HG03521 (cell line): ENCODE data around the gene RNF130.

Source experiments
- ATAC-seq: cut with Tn5 transposase; IDR thresholded peaks from one replicate; pipeline ENCODE4 v1.9.1; 2021; ENCODE audit warnings: mild to moderate bottlenecking, moderate library complexity; ENCODE audit not compliant: unreplicated experiment

RNF130 gene

GRCh38 chr5:180060192-180060591, 11.4 kb downstream of the RNF130 start:
- ATAC-seq = no peak

GRCh38 chr5:180059326-180059725, 12.2 kb downstream of the RNF130 start:
- no peak for ATAC-seq

- ATAC-seq = no peak
Observed at GRCh38 chr5:180056153-180056552, 15.4 kb downstream of the RNF130 start.

DNA sequence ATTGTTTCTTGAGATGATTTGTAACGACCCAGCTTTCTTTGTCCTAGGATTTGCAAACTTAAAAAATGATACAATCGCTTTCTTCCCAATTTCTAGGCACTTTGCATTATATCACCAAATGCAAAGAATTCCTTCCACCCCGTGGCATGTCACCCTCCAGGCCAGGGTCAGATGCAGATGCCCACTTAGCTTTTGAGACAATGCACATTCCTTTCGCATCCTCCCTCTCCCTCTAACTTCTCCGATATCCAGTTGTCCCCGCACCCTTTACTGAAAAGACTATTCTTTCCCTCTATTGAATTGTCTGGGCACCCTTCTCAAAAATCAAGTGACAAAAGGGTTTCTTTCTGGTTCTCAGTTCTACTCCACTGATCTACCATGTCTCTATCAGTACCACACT, 17.3 kb downstream of the RNF130 start:
- no peak for ATAC-seq

- ATAC-seq = no peak
Observed at GRCh38 chr5:180053061-180053602, 18.4 kb downstream of the RNF130 start.

GRCh38 chr5:180052211-180052818, 19.2 kb downstream of the RNF130 start:
- no peak for ATAC-seq

DNA sequence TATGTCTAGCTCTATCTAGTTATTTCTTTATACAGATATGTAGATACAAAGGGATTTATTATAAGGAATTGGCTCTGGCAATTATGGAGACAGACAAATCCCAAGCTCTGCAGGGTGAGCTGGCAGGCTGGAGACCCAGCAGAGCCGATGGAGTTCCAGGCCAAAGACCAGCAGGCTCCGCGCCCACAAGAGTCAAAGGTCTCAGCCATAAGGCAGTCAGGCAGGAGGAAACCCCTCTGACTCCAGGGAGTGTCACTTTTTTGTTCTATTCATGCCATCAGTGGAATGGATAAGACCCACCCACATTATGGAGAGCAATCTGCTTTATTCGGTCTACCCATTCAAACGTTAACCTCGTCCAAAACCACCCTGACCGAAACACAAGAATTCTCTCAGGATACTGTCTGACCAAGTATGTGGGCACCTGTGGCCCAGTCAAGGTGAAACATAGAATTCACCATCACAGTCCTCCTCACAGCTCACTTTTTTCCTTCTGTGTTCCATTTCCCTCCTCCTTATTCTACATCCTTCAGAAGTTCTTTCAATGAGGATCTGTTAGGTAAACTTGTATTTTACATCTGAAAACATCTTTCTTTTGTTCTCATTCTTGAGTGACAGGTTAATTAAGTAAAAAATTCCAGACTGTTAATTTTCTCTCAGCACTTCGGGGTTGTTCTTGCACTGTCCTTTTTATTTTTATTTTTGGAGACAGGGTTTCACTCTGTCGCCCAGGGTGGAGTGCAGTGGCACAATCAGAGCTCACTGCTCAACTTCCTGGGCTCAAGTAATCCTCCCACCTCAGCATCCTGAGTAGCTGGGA, 21.2 kb downstream of the RNF130 start:
- no peak for ATAC-seq

GRCh38 chr5:180049185-180049548, 22.4 kb downstream of the RNF130 start:
- no peak for ATAC-seq

- ATAC-seq = no peak
Observed at GRCh38 chr5:180047667-180048066, 23.9 kb downstream of the RNF130 start.

GRCh38 chr5:180046656-180047055, 24.9 kb downstream of the RNF130 start:
- ATAC-seq = no peak

GRCh38 chr5:180045889-180046499, 25.6 kb downstream of the RNF130 start:
- no peak for ATAC-seq

DNA sequence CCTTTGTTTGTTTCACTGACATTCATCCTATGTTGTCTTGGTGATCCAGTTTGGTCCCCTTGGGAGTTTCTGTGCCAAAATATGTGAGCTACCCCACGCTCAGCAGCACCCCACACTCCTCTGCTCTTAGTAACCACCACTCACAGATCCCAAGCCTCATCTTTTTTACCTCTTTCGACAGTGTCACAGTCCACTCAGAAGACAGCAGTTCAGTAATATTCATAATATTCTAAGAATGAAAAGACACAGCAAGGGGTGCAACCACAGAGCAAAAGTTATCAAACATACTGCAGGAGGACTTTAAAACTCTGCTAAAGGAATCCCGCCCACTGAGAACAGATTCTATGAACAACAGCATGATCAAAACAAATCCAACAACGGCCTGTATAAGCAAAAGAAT, 28.2 kb downstream of the RNF130 start:
- no peak for ATAC-seq

DNA sequence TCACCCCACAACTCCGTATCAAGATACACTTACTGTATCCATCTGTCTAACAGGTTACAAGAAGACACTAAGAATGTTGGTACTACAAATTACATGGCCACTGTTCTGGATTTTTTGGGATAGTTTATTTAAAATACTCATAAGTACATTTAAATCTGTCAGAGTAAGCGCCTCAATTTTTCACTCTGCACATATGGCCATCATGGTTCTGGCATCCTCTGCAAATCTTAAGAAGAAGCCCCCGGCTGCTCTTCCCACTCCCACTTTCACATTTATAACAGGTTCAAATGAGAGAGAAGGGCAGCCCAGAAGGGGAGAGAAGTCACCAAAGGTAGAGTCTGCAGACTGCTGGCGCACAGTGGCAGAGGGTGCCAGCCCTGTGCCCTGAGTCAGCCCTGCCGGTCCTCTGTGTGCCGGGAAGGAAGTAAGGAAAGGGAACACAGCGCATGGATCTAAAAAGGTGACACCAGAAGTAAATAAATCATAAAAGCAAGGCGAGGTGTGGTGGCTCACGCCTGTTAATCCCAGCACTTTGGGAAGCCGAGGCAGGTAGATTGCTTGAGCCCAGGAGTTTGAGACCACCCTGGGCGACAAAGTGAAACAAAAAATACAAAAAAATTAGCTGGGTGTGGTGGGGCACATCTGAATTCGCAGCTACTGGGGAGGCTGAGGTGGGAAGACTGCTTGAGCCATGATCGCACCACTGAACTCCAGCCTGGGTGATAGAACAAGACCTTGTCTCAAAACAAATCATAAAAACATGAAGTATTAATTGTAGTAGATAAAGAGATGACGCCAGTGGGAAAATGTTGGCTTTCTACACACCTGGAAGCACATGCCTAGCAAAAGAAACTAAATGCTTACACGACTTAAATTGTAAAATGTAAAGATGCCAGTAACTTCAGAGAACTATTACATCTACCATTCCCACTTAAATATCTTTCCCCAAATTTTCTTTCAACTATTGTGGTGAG, 30.0 kb downstream of the RNF130 start:
- no peak for ATAC-seq

DNA sequence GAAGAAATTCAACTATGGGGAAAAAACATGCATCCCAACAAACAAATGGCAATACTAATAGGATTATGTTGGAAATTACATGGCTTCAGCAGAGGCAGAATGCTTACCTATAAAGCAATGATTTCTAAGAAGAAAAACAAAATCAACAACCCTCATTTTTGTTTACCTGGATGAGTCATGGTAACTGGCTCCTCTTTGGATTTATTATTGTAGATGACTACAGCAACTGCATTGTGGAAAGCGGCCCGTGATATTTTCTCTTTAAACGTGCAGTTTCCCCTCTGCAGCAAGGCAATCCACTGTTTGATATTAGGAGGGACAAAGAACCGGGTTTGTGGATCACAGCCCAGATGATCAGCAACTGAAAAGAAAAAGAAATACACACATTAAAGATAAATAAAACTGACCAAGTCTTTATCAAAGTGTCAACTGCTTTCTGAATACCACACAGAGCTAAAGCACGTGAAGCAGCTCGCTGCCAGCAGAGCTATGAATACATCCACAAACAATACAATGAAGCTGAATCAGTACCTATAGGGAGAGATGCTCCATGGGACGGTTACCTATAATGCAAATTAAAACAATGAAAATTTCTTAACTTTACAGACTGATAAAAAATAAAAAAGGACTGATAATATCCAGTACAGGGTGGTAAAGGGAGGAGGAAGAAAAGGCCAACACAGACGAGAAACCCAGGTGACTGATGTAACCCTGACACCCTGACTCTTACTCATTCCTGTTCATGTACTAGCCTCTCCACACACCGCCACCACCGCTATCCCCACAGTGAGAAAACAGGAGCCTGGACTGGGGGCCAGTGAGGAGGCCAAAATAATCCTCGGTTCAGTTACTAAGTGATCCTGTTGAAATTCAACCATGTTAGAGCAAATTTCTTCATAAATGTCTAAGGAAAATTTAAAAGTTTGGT, 31.0 kb downstream of the RNF130 start:
- no peak for ATAC-seq

DNA sequence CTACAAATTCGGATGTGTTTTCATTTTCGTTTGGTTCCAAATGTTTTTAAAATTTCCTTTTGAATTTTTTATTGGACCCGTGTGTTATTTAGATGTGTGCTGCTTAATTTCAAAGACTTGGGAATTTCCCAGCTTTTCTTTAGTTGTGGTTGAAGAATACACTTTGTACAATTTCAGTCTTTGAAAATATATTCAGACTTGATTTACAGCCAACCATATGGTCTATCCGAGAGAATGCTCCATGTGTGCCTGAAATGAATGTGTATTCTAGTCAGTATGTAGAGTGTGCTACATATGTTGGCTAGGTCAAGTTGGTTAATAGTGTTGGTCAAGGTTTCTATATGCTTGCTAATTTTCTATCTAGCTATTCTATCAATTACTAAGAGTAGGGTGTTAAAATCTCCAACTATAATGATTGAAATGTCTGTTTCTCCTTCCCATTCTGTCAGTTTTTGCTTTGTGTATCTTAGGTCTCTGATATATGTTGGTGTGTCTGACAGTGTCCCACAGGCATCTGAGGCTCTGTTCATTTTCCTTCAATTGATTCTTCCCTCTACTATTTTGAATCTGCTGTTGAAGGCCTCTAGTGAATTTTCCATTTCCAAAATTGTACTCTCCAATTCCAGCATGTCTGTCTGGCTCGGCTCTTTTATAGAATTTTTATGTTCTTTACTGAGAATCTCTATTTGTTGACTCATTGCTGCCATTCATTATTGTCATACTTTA, 36.2 kb downstream of the RNF130 start:
- no peak for ATAC-seq

GRCh38 chr5:180034564-180034963, 37.0 kb downstream of the RNF130 start:
- no peak for ATAC-seq

DNA sequence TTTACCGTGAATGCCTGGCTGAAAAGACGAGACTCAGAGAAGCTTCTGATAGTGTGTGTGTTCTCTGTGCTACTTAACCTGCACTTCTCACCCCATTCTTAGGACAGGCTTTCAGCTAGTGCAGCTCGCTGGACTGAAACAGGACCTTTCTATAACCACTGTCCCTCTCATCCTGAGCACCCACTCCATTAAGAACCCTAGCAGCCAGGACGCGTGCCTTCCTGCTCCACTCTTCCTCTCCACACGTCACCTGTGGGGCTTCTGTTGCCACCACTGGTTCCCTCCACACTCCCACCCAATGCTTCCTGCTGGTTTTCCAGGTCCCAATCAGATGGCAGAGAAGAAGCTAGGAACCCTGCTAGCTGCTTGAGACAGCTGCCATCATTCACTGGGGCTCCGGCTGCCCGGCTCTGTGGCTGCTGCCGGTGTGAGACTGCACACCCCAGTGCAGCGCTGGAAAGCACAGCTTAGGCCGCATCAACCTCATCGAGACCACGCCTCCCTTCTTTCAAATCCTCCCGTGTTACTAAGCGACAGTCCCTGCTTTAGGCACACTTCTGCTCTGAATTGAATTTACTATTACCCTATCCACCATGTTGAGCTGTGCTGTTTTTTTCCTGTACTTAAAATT, 44.0 kb downstream of the RNF130 start:
- no peak for ATAC-seq

DNA sequence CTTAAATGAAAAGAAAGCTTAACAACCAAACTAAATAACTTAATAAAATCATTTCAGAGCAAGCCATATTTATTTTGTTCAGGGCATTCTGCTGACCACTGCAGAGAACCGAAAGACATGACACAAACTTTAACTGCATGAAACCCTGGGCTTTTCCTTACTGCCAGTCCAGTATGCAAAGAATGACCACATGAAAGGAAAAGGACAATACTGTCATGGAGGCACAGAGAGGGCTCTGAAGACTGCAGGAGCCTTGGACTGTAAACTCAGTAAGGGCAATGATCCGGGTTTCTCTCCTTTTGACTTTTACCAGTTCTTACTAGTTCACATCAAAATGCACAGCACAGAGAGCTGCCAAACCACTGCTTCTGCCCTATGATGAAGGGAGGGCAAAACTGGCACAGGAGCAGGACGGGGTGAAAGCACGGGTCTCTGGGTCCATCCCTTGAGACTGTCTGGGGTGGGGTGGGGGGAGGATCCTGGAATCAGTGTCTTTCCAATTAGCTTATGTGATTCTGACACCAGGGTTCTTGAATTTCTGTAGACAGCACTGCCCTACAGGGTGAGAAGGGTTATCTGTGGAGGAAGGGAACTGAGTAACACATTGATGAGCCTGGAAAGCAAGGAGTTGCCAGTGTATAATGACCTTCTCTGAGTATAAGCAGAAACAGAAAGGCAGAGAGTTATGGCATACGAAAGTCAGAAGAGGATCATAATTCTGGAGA, 44.7 kb downstream of the RNF130 start:
- ATAC-seq = no peak
